Measurements from ENCODE around the gene MEIOSIN.
"Not testable (repeated sequence)": the region's sequence is repeated elsewhere in the genome, so short reads cannot be mapped to it uniquely, and the experiment has no call there.

The MEIOSIN gene

DNA sequence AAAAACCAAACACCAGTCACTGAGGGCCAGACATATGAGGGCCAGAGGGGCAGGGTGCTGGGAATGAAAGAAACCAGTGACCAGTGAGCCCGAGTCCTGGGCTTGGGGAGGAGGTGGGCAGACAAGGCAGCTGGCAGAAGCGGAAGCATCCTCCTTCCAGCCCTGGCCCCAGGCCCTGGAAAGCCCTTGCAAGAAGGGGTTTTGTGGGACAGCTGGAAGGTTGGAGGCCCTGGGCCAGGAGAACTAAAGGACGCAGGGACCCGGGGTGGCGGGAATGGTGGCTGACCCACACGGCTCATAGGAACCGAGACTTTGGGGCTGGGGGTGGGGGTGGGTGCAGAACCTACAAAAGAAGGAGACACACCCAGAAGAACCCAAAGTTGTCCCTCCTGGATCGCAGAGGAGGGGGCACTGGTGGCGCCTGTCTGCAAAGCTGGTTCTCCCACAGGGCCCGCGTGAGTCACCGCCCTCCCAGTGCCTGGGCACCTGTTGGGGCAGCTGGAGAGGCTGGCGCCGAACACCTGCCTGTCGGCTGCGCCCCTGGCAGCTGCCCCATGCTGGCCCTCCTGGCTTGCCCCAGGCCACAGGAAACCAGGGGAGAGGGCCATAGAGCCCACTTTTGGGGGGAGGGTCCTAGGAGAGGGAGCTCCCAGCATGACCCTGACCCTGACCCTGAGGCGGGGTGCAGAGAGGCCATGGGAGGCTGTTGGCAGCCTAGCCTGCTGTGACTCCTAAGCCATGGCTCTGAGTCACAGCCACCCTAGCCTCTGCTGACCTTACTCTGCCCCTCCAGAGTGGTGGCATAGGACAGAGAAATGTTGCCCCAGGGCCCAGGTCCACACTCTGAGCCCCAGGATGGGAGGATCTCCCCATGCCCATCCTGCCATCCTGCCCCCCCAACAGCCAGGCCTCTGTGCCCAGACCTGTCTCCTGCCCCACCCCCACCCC is 48.2 kb downstream of the MEIOSIN start:
- no peak for DNase-seq

GRCh38 chr19:45782162-45782691 is 49.0 kb downstream of the MEIOSIN start, which contains the start of gene DMPK:
TSS of gene DMPK (minus strand) at chr19:45782490. CDS start at chr19:45782352, 138 bp downstream.
- DNase-seq: no peak

DNA sequence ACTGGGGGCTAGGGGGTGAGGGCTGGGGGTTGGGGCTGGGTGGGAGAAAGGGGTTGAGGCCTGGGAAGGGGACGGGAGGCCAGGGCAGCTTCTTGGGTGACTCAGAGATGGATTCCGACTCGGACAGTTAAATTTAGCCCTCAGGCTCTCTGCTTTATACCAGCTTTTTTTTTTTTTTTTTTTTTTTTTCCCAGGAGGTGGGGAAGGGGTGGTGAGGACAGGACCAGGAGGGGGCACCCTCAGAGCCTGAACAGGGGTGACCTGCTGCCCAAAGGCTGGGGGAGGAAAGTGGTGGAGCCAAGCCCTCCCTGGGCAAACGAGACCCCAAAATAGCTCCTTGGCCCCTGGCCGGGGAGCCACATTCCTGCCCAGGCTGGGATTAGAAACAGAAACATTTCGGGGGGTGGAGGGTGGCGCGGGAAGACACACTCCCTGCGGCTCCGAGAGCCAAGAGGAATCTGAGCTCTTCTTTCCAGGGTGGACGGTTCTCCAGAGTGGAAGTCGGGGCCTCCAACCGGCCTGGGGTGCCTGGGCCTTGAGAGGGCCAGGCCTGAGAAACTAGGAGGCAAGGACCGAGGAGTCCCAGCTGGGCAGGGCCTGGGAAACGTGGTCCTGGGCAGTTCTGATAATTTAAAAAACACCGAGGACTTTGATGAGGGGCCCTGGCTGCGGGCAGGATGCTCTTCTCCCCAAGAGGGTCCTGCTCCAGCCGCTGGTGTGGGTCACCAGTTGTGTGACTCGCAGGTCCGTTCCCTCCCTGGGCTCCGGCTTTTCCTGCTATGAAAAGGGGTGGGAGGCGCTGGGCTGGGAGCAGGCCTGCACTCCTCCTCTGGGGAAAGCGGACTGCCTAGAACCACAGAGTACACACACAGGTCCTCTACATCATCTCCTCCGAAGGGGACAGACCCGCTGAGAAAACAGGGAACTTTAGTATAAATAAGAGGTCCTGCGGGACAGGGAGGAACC is 49.9 kb downstream of the MEIOSIN start:
- no peak for DNase-seq

GRCh38 chr19:45784096-45784495 is 50.9 kb downstream of the MEIOSIN start:
- DNase-seq: no peak

GRCh38 chr19:45785097-45785496 is 51.9 kb downstream of the MEIOSIN start:
- DNase-seq: no peak

DNA sequence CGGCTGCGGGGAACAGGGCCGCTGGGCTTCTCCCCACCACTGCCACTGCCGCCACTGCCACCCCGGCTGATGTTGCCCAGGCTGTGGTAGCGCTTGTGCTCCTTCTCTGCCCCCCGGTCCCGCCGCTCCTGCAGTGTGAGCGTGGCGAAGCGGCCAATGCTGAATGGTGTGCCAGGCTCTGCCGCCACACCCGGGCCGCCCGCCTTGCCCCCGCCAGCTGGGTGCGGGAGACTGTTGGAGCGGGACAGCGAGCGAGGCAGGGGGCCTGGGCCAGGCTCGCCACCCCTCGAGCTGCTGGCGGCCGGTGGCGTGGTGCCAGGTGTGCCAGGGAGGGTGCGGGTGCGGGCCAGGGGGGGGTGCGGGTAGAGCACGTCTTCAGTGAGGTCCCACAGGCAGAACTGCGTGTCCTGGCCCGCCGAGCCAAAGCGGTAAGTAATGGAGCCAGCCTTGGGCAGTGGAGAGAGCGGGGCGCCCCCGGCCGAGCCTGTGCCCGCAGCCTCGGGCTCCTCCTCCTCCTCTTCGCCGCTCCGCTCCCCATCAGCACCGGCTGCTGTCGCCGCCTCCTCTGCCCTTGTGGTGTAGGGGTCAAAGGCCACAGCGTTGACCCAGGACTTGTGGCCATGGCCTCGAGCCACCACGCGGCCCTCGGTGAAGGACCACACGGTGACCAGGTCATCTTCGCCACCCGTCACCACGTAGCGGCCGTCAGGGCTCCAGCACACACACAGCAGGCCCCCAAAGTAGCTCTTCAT is 52.7 kb downstream of the MEIOSIN start:
- no peak for DNase-seq

GRCh38 chr19:45786533-45786894 is 53.3 kb downstream of the MEIOSIN start:
- no peak for DNase-seq

- DNase-seq: no peak
Observed at GRCh38 chr19:45789035-45789786, 56.0 kb downstream of the MEIOSIN start.

DNA sequence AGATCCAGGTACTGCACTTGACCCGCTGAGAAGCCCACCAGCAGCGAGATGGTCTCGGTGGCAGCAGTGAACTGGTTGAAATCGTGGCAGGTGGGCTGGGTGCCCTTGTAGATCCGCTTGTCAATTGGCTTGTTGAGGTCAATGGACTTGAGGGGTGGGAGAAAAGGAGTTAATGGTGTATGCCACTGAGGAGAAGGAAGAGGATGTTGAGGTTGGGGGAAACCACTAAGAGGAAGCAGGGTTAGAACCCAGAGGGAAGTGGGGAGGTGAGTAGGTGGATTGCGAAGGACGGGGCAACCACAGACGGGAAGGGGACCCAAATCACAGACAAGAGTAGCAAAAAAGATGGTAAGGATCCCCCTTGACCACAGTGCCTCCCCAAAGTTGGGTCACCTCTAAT is 57.7 kb downstream of the MEIOSIN start:
- no peak for DNase-seq

DNA sequence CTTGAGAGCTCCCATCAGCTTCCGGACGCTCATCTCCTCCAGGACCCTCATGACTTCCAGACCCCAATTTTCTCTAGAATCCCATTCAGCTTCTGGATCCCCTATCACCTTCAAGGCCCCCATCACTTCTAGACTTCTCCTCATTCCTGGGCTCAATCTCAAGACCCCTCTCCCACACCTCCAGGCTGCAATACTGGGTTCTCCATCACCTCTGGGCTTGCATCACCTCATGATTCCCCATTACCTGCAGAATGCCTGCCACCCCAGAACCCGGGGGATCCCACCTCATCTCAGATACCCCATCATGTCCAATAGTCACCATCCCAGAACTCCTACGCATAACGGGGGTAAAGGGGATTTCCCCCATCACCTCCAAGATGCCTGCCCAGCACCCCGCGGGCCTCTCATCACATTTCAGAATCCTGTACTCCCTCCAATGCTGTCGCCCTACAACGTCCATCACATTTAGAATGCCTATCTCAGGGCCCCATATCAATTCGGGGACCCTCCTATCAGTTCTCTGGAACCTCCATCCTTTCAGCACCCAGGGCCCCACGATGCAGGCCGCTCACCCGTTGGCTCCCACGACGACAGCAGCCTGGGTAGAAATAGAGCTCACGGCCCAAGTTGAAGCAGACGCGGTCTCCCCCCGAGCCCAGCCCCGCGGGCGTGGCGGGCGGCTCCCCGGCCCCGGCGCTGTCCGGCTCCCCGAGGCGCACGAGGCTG is 58.7 kb downstream of the MEIOSIN start:
- no peak for DNase-seq

DNA sequence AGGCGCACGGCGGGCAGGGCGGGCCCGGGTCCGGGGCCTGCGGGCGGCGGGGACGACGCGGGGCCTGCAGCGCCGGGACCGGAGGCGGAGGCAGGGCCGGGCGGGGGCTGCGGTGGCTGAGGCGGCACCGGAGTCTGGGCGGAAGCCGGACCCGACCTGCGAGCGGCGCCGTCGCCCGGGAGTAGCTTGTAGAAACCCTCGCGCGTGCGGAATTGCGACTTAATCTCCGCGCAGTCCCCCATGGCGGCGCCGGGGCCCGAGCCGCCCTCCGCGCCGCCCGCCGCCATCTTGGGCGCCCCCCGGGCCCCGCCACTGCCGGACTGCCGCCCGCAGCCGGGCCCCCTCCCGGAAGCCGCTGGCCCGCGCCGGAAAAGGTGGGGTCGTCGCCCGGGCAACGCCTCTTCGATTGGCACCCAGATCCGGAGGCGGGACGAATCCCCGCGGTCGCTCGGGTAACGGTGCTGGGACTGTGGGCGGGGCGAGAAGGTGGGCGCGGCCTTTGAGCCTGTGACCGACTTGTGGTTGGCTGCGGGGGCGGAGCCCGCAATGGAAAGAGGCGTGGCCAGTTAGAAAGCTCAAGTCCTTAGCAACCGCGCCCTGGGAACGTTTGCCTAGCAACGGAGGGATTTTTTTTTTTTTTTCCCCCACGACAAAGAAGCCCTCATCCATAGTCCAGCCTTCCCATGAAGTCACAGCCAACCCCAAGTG is 59.4 kb downstream of the MEIOSIN start, which contains the start of gene DMWD:
TSS of gene DMWD (minus strand) at position 376 of the 708 bp plus-strand sequence. CDS start at position 287, 89 bp downstream.
- DNase-seq: peak; percentile 95

GRCh38 chr19:45793178-45793564 is 59.9 kb downstream of the MEIOSIN start:
- DNase-seq: no peak

GRCh38 chr19:45793876-45794275 is 60.6 kb downstream of the MEIOSIN start:
- DNase-seq: no peak

- no peak for DNase-seq
Observed at GRCh38 chr19:45794627-45795026, 61.4 kb downstream of the MEIOSIN start.

- no peak for DNase-seq
Observed at GRCh38 chr19:45798995-45799517, 65.8 kb downstream of the MEIOSIN start.

DNA sequence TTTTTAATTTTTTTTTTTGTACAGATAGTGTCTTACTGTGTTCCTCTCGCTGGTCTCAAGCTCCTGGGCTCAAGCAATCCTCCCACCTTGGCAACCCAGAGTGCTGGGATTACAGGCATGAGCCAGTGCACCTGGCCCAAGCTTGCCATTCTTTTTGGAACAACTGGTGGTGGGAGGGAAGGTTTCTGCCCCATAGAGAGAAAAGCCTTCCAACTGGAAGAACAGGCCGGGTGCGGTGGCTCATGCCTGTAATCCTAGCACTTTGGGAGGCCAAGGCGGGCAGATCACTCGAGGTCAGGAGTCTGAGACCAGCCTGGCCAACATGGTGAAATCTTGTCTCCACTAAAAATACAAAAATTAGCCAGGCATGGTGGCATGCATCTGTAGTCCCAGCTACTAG is 66.3 kb downstream of the MEIOSIN start:
- not testable (repeated sequence) for DNase-seq

- DNase-seq: no peak
Observed at GRCh38 chr19:45800070-45800553, 66.9 kb downstream of the MEIOSIN start.

DNA sequence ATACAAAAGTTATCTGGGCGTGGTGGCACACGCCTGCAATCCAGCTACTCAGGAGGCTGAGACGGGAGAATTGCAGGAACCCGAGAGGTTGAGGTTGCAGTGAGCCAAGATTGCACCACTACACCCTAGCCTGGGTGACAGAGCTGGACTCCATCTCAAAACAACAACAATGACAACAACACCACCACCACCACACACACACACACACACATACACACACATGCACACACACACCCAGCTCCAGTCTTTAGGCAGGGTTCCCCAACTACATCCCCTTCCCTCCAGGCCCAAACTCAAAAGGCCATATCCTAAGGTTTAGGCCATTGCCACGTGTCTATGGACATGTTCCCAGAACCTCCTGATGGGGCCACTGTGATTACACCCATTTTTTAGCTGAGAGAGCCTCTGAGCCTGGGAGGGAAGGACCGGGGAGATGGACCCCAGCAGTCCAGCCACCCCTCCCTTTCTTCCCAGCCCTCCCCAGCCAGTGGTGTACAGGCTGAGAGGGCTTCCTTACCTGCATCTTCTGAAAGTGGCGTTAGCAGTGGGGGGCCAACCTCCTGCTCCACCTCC is 68.5 kb downstream of the MEIOSIN start:
- DNase-seq: no peak
